IMR-90 (cell line): Measurements from ENCODE around the gene PRKN. TPM values are rescaled to one million over a fixed set of nuclear protein-coding genes. Genes with fewer than 3 reads are reported as not detected.

ENCODE experiments used
- ATAC-seq: fragments of 200-7000 bp; cut with Tn5 transposase; 2 replicates; pipeline ENCODE4 v1.9.1; 2020; ENCODE audit warnings: low read depth, mild to moderate bottlenecking, moderate library complexity
- BruUV-seq: library from RNA; stranded (reverse); fragments of 400-500 nt; replicated peaks from 2 replicates; lab custom pipeline; 2021; lab: Mats Ljungman, UMichigan
- CTCF ChIA-PET: fragments of 300-600 bp; formaldehyde crosslinking; extraction: SDS; loops from one replicate; lab custom pipeline; 2021; ENCODE audit warnings: antibody characterized with exemption; lab: Yijun Ruan, JAX
- POLR2A ChIA-PET: fragments of 300-600 bp; sonication (Branson Sonifier 250); formaldehyde crosslinking; loops from one replicate; lab custom pipeline; 2022; ENCODE audit warnings: antibody characterized with exemption; ENCODE audit not compliant: unreplicated experiment; lab: Charles Lee
- DNase-seq: peaks from one replicate; pipeline ENCODE4 v3.0.0; 2013
- H2AFZ ChIP-seq: replicated peaks from 2 replicates; pipeline ENCODE3; 2013; ENCODE audit warnings: low read length, mild to moderate bottlenecking; ENCODE audit not compliant: poor library complexity
- H2AK5ac ChIP-seq: 2 replicates; pipeline ENCODE4 v1.6.1; 2013; ENCODE audit warnings: low read depth, low read length, inconsistent platforms
- H2AK9ac ChIP-seq: replicated peaks from 2 replicates; pipeline ENCODE3; 2013; ENCODE audit warnings: mild to moderate bottlenecking, low read depth, low read length, moderate library complexity; ENCODE audit not compliant: poor library complexity
- H2BK120ac ChIP-seq: 2 replicates; pipeline ENCODE4 v1.6.1; 2013; ENCODE audit warnings: low read depth, low read length, inconsistent platforms
- H2BK15ac ChIP-seq: 3 replicates; pipeline ENCODE4 v1.6.1; 2013; ENCODE audit warnings: low read depth, low read length, inconsistent platforms
- H2BK20ac ChIP-seq: 2 replicates; pipeline ENCODE4 v1.6.1; 2013; ENCODE audit warnings: low read depth, mild to moderate bottlenecking, inconsistent platforms, low read length, moderate library complexity
- H2BK5ac ChIP-seq: 2 replicates; pipeline ENCODE4 v1.6.1; 2013; ENCODE audit warnings: mild to moderate bottlenecking, low read depth, low read length, inconsistent platforms; ENCODE audit not compliant: poor library complexity, severe bottlenecking
- H3K14ac ChIP-seq: replicated peaks from 2 replicates; pipeline ENCODE4 v1.6.1; 2013; ENCODE audit warnings: low read depth, low read length, inconsistent platforms
- H3K18ac ChIP-seq: 2 replicates; pipeline ENCODE4 v1.6.1; 2013; ENCODE audit warnings: low read depth, low read length, control low read depth
- H3K23ac ChIP-seq: 2 replicates; pipeline ENCODE4 v1.6.1; 2013; ENCODE audit warnings: low read depth, low read length, inconsistent platforms
- H3K27ac ChIP-seq: 2 replicates; pipeline ENCODE4 v1.5.1; 2013; ENCODE audit warnings: mild to moderate bottlenecking, control low read depth, low read length; ENCODE audit not compliant: insufficient read depth
- H3K27me3 ChIP-seq: 2 replicates; pipeline ENCODE4 v1.6.1; 2013; ENCODE audit warnings: low read length; ENCODE audit not compliant: control insufficient read depth, insufficient read depth
- H3K36me3 ChIP-seq: 2 replicates; pipeline ENCODE4 v1.6.1; 2013; ENCODE audit warnings: low read length, mixed read lengths; ENCODE audit not compliant: control insufficient read depth, insufficient read depth
- H3K4ac ChIP-seq: 2 replicates; pipeline ENCODE4 v1.6.1; 2013; ENCODE audit warnings: low read depth, low read length, inconsistent platforms
- H3K4me1 ChIP-seq: 2 replicates; pipeline ENCODE4 v1.6.1; 2013; ENCODE audit warnings: low read length, mixed read lengths; ENCODE audit not compliant: control insufficient read depth, insufficient read depth
- H3K4me2 ChIP-seq: 2 replicates; pipeline ENCODE4 v1.6.1; 2013; ENCODE audit warnings: low read depth, mild to moderate bottlenecking, control low read depth, low read length, moderate library complexity
- H3K4me3 ChIP-seq: 2 replicates; pipeline ENCODE4 v1.5.1; 2013; ENCODE audit warnings: low read depth, mild to moderate bottlenecking, control low read depth, low read length, moderate library complexity; ENCODE audit not compliant: insufficient read depth
- H3K56ac ChIP-seq: 2 replicates; pipeline ENCODE4 v1.6.1; 2013; ENCODE audit warnings: low read length, inconsistent platforms; ENCODE audit not compliant: insufficient read depth; ENCODE audit errors: extremely low read depth
- H3K79me1 ChIP-seq, 2 experiments: 2 replicates each; pipeline ENCODE4 v1.6.1; 2013; ENCODE audit warnings: low read length in 2 of 2, inconsistent platforms in 1 of 2, low read depth in 1 of 2
- H3K9ac ChIP-seq: 2 replicates; pipeline ENCODE4 v1.6.1; 2013; ENCODE audit warnings: low read depth, low read length, control low read depth
- H3K9me1 ChIP-seq: 2 replicates; pipeline ENCODE4 v1.6.1; 2013; ENCODE audit warnings: low read length, inconsistent platforms; ENCODE audit not compliant: insufficient read depth
- H3K9me3 ChIP-seq: 2 replicates; pipeline ENCODE4 v1.6.1; 2013; ENCODE audit warnings: low read length; ENCODE audit not compliant: control insufficient read depth, insufficient read depth
- H4K20me1 ChIP-seq: 2 replicates; pipeline ENCODE4 v1.6.1; 2013; ENCODE audit warnings: low read length, inconsistent platforms; ENCODE audit not compliant: insufficient read depth
- H4K5ac ChIP-seq: 2 replicates; pipeline ENCODE4 v1.6.1; 2013; ENCODE audit warnings: mild to moderate bottlenecking, low read depth, low read length, control low read depth
- H4K8ac ChIP-seq, 2 experiments: 2 replicates each; pipeline ENCODE4 v1.6.1; 2013; ENCODE audit warnings: low read depth in 2 of 2, low read length in 2 of 2, control low read depth in 1 of 2, inconsistent platforms in 1 of 2
- H4K91ac ChIP-seq: 2 replicates; pipeline ENCODE4 v1.6.1; 2013; ENCODE audit warnings: low read depth, low read length, inconsistent platforms; ENCODE audit not compliant: insufficient read depth
- BHLHE40 ChIP-seq: fragments of 150-350 bp; IDR thresholded peaks from 2 replicates; pipeline ENCODE4 v1.6.1; 2016; ENCODE audit warnings: mild to moderate bottlenecking, low read depth, low read length
- CHD1 ChIP-seq: IDR thresholded peaks from 2 replicates; pipeline ENCODE4 v1.6.1; 2012; ENCODE audit warnings: low read depth, low read length, improper control_type of control experiment
- FOS ChIP-seq: fragments of 150-350 bp; IDR thresholded peaks from 2 replicates; pipeline ENCODE4 v1.6.1; 2016; ENCODE audit warnings: low read depth, low read length
- MAFK ChIP-seq: IDR thresholded peaks from 2 replicates; pipeline ENCODE4 v1.6.1; 2012; ENCODE audit warnings: low read depth, low read length, improper control_type of control experiment
- MAZ ChIP-seq: IDR thresholded peaks from 2 replicates; pipeline ENCODE4 v1.6.1; 2012; ENCODE audit warnings: low read depth, mild to moderate bottlenecking, low read length, improper control_type of control experiment, moderate library complexity, borderline replicate concordance
- MXI1 ChIP-seq: IDR thresholded peaks from 2 replicates; pipeline ENCODE4 v1.6.1; 2012; ENCODE audit warnings: low read depth, mild to moderate bottlenecking, low read length, moderate library complexity, borderline replicate concordance
- RCOR1 ChIP-seq: IDR thresholded peaks from 2 replicates; pipeline ENCODE4 v1.6.1; 2012; ENCODE audit warnings: mild to moderate bottlenecking, low read length, improper control_type of control experiment; ENCODE audit not compliant: insufficient replicate concordance
- RFX5 ChIP-seq: IDR thresholded peaks from 2 replicates; pipeline ENCODE4 v1.8.0; 2012; ENCODE audit warnings: low read depth, mild to moderate bottlenecking, low read length, moderate library complexity
- WGBS, 2 experiments: methylation state at CpG; one replicate each; pipeline versions ENCODE4 v1.1.5 to v1.1.7; 2013; ENCODE audit warnings: missing lambda C conversion rate in 2 of 2; ENCODE audit not compliant: insufficient read length in 1 of 2; ENCODE audit errors: extremely low coverage in 2 of 2; 5-methylcytosine and 5-hydroxymethylcytosine counted together
- dilution Hi-C: fragments of 300-500 bp; cut with HindIII; formaldehyde crosslinking; loops from one replicate; pipeline ENCODE4 v1.14.3; 2018; ENCODE audit warnings: low sequenced_read_pairs; ENCODE audit not compliant: unreplicated experiment
- in situ Hi-C: fragments of 300-500 bp; cut with MboI; formaldehyde crosslinking; loops from 3 replicates; pipeline ENCODE4 v1.14.3; 2019; ENCODE audit warnings: low sequenced_read_pairs, inconsistent platforms, mixed read lengths
- intact Hi-C: fragments of 100-400 bp; cut with micrococcal nuclease; formaldehyde crosslinking; loops from 2 replicates; pipeline ENCODE4 v1.10.0; 2022
- polyA plus RNA-seq, 3 experiments: library from polyadenylated mRNA; depleted of rRNA; stranded (reverse); fragments of >200 nt; gene quantifications; 2 replicates each; pipeline ENCODE4 v1.2.3, GENCODE V29; 2012; ENCODE audit warnings: low replicate concordance in 1 of 3
- total RNA-seq: library from RNA; depleted of rRNA; stranded (reverse); fragments of >200 nt; gene quantifications from 2 replicates; pipeline ENCODE4 v1.2.3, GENCODE V29; 2012
- TF ChIP-seq, protein P1 (sequence below): fragments of 150-350 bp; IDR thresholded peaks from 2 replicates; pipeline ENCODE4 v1.6.1; 2017; ENCODE audit warnings: mild to moderate bottlenecking, antibody characterized with exemption, low read length, low read depth

PRKN gene
- total and polyA plus RNA-seq, 2 of the 4 experiments (the other 2 are of a cell fraction) = 0.15 to 0.18 TPM

DNA sequence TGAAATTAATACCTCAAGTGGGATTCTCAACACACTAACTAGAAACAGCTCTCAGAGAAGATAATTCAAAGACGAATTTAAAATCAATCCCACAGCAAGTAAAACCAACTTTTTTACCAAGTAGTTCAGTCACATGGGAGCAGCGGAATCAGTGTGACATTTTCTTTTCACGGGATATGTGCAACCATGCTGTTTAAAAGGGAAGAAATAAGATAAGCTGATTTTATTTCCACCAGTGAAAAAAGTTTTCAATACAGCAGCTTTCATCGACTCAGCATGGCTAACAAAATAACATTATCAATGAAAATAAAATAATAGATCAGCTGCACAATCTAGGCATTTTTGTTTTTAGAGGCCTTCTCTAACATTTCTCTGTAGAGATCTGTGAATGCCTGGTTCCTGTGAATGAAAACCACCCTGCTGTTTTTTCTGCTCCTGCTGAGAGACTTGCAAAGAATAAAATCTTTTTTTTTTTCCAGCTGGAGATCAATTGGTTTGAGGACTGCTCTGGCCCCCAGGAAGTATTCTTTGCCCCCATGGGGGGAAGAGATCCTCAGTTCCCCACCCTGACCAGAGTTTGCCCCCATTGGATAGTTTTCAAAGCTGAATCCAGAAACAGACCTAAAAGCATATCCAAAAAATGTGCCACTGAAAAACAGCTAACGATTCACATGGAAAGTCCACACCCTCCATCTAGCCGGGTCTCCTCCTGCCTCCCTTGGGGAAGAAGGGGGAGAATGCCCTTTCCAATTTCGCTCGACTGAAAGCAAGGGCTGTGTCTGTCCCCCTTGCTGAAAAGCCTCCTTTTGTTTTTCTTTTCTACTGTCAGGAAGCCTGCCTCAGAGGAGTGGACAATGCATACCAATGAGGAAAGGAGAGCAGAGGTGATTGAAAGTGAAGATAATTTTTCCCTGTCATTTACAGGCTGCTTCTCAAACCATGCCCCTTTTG is 317.6 kb downstream of the PRKN start (continued):
- no peak for TF ChIP-seq MAZ

DNA sequence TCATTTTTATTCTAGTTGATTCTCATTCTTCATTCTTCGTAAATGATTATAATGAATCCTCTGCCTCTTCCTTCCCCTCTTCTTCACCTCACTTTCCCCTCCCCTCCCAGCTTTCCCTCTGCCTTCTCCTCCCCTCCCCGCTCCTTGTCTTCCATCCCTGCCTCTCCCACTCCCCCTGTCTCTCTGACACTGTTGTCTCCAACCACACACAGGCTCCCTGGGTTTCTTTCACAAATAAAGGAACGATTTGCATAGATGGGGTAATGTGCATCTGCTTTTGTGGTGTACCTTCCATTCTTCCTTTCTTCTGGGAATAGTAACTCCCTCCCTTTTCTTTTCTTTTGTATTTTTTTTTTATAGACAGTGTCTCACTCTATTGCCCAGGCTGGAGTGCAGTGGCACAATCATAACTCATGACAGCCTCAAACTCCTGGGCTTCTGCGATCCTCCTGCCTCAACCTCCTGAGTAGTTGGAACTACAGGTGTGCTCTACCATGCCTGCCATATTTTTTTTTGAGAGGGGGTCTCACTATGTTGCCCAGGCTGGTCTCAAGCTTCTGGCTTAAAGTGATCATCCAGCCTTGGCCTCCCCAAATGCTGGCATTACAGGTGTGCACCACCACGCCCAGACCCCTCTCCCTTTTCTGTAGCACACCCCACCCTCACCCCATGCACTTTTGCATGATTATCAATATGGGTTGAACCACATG is 318.6 kb downstream of the PRKN start:
- Histone ChIP-seq H3K27ac (no peak overlapping the region), H4K91ac (no peak overlapping the region), H4K5ac (no peak overlapping the region), H3K18ac (no peak overlapping the region), H3K9ac (no peak overlapping the region), H2BK120ac (no peak overlapping the region), H3K4me1 (no peaks in the 10 kb centered on the region), H3K4me3 (no peak overlapping the region), H2BK15ac (no peak overlapping the region), H3K9me3 (peaks cover 16% of the 10 kb centered on the region), H2AFZ (no peak overlapping the region), H2AK5ac (no peak overlapping the region), H4K8ac (no peak overlapping the region), H2AK9ac (no peak overlapping the region), H3K56ac (no peak overlapping the region), H3K36me3 (no peaks in the 10 kb centered on the region), H4K20me1 (no peaks in the 10 kb centered on the region), H2BK5ac (no peak overlapping the region), H3K9me1 (no peaks in the 10 kb centered on the region), H3K27me3 (no peaks in the 10 kb centered on the region), H3K4ac (no peak overlapping the region), H2BK20ac (no peak overlapping the region), H3K4me2 (no peak overlapping the region), H3K23ac (no peak overlapping the region), H3K14ac (no peak overlapping the region), H3K79me1 (no peaks in the 10 kb centered on the region)
- in situ Hi-C loops (no loop called here), intact Hi-C loops (no loop called here), dilution Hi-C loops (no loop called here)
- DNase-seq (no peak), ATAC-seq (no peak)
- no TSS peak for BruUV-seq
- ChIA-PET POLR2A (no interaction called here), CTCF (no interaction called here)
- TF ChIP-seq MAFK (no peak), BHLHE40 (no peak), RCOR1 (no peak), RFX5 (no peak), CHD1 (no peak), FOS (no peak), MXI1 (no peak)
- TF ChIP-seq, protein P1, sequence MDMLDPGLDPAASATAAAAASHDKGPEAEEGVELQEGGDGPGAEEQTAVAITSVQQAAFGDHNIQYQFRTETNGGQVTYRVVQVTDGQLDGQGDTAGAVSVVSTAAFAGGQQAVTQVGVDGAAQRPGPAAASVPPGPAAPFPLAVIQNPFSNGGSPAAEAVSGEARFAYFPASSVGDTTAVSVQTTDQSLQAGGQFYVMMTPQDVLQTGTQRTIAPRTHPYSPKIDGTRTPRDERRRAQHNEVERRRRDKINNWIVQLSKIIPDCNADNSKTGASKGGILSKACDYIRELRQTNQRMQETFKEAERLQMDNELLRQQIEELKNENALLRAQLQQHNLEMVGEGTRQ = no peak
- WGBS, 2 experiments = 83% methylated on average over 1 of the region's 5 CpGs; no CpG with 5 or more reads in 1 of the 2 experiments
